WTC11 (cell line): ENCODE results near the gene MZF1. TPM values are rescaled to one million over a fixed set of nuclear protein-coding genes. Genes with fewer than 3 reads are reported as not detected.
A peak's percentile ranks its signal among the peaks of the same experiment; 100 is the strongest.

ENCODE experiments used
- ATAC-seq: fragments of 200-7000 bp; cut with Tn5 transposase; 2 replicates; pipeline ENCODE4 v1.10.0; 2021; ENCODE audit warnings: mild to moderate bottlenecking, moderate library complexity
- CTCF ChIA-PET: fragments of 300-600 bp; sonication (Branson Sonifier 250); formaldehyde crosslinking; loops from one replicate; lab custom pipeline; 2021; ENCODE audit warnings: antibody characterized with exemption; lab: Charles Lee
- POLR2A ChIA-PET: fragments of 350-600 bp; sonication (Branson Sonifier 250); formaldehyde crosslinking; loops from one replicate; lab custom pipeline; 2021; ENCODE audit warnings: antibody characterized with exemption; lab: Charles Lee
- DNase-seq: peaks from one replicate; pipeline ENCODE4 v3.0.0; 2021; ENCODE audit warnings: low spot score
- H3K27ac Mint-ChIP-seq: 2 replicates; pipeline ENCODE4 v1.8.0; 2021; ENCODE audit warnings: mixed read lengths
- H3K27me3 Mint-ChIP-seq: 2 replicates; pipeline ENCODE4 v1.8.0; 2021; ENCODE audit warnings: low read depth, mild to moderate bottlenecking, moderate library complexity, mixed read lengths
- H3K36me3 Mint-ChIP-seq: 2 replicates; pipeline ENCODE4 v1.8.0; 2021; ENCODE audit warnings: mixed read lengths
- H3K4me1 Mint-ChIP-seq: 2 replicates; pipeline ENCODE4 v1.8.0; 2022; ENCODE audit warnings: mixed read lengths
- H3K4me3 Mint-ChIP-seq: 2 replicates; pipeline ENCODE4 v1.8.0; 2021; ENCODE audit warnings: mild to moderate bottlenecking, moderate library complexity, mixed read lengths
- H3K9me3 Mint-ChIP-seq: 2 replicates; pipeline ENCODE4 v1.8.0; 2021; ENCODE audit warnings: mixed read lengths
- AR ChIP-seq: fragments of 250-450 bp; sonication (Bioruptor Pico); IDR thresholded peaks from 2 replicates; pipeline ENCODE4 v1.9.0; 2021; ENCODE audit warnings: mild to moderate bottlenecking
- ATF1 ChIP-seq: sonication (generic); formaldehyde crosslinking; IDR thresholded peaks from 2 replicates; pipeline ENCODE4 v1.8.1; 2023; ENCODE audit warnings: mild to moderate bottlenecking, moderate library complexity, missing genetic modification reagents
- CREM ChIP-seq: sonication (generic); formaldehyde crosslinking; IDR thresholded peaks from 2 replicates; pipeline ENCODE4 v1.8.1; 2022; ENCODE audit warnings: mild to moderate bottlenecking, missing genetic modification reagents, moderate library complexity
- EMX1 ChIP-seq: fragments of 250-450 bp; sonication (Bioruptor Pico); IDR thresholded peaks from 2 replicates; pipeline ENCODE4 v1.8.0; 2021; ENCODE audit warnings: mild to moderate bottlenecking
- GRHL2 ChIP-seq: fragments of 250-450 bp; sonication (Bioruptor Pico); IDR thresholded peaks from 2 replicates; pipeline ENCODE4 v1.8.0; 2022; ENCODE audit warnings: mild to moderate bottlenecking, moderate library complexity; ENCODE audit not compliant: insufficient replicate concordance, severe bottlenecking
- OVOL2 ChIP-seq: fragments of 250-450 bp; sonication (Bioruptor Pico); IDR thresholded peaks from 2 replicates; pipeline ENCODE4 v1.9.0; 2021; ENCODE audit warnings: mild to moderate bottlenecking, borderline replicate concordance
- PRRX2 ChIP-seq: fragments of 250-450 bp; sonication (Bioruptor Pico); IDR thresholded peaks from 2 replicates; pipeline ENCODE4 v1.8.0; 2021; ENCODE audit warnings: mild to moderate bottlenecking
- RORB ChIP-seq: fragments of 250-450 bp; sonication (Bioruptor Pico); IDR thresholded peaks from 2 replicates; pipeline ENCODE4 v1.9.0; 2021; ENCODE audit warnings: mild to moderate bottlenecking
- SOX15 ChIP-seq: fragments of 250-450 bp; sonication (Bioruptor Pico); IDR thresholded peaks from 2 replicates; pipeline ENCODE4 v1.9.0; 2021; ENCODE audit warnings: mild to moderate bottlenecking
- STAT6 ChIP-seq: sonication (generic); formaldehyde crosslinking; conservative IDR thresholded peaks from 2 replicates; pipeline ENCODE4 v1.8.1; 2023; ENCODE audit warnings: mild to moderate bottlenecking, low read depth, missing genetic modification reagents, moderate library complexity
- total RNA-seq: library from RNA; stranded (reverse); gene quantifications from 3 replicates; pipeline ENCODE4 v1.2.3, GENCODE V29; 2021
- TF ChIP-seq, protein P1 (sequence below): sonication (generic); formaldehyde crosslinking; IDR thresholded peaks from 2 replicates; pipeline ENCODE4 v1.8.1; 2022; ENCODE audit warnings: mild to moderate bottlenecking, moderate library complexity, missing genetic modification reagents
- TF ChIP-seq, protein P2 (sequence below): sonication (generic); formaldehyde crosslinking; IDR thresholded peaks from 2 replicates; pipeline ENCODE4 v1.8.0; 2022; ENCODE audit warnings: mild to moderate bottlenecking, missing genetic modification reagents
- TF ChIP-seq, protein P3 (sequence below): sonication (generic); formaldehyde crosslinking; IDR thresholded peaks from 2 replicates; pipeline ENCODE4 v1.8.1; 2023; ENCODE audit warnings: mild to moderate bottlenecking, missing genetic modification reagents, moderate library complexity
- TF ChIP-seq, protein P4 (sequence below): sonication (generic); formaldehyde crosslinking; IDR thresholded peaks from 2 replicates; pipeline ENCODE4 v1.8.0; 2022; ENCODE audit warnings: missing genetic modification reagents

Gene MZF1
- total RNA-seq, 1 experiment from 2014 or later = 22.2 TPM

GRCh38 chr19:58551577-58552471 is 21.3 kb downstream of the MZF1 start:
- ATAC-seq (no peak), DNase-seq (no peak)
- Mint-ChIP-seq H3K9me3 (no peaks in the 10 kb centered on the region), H3K27ac (no peak overlapping the region), H3K4me3 (no peak overlapping the region), H3K36me3 (peaks cover 70% of the 10 kb centered on the region), H3K27me3 (no peaks in the 10 kb centered on the region; the same call in 1 of the 2 replicates), H3K4me1 (peaks cover 23% of the 10 kb centered on the region)
- ChIA-PET CTCF (interaction anchor here (1.4 kb wide), 1 partner anchor 32 kb away, joined by 9 read pairs; the partner anchor contains the start of gene ZBTB45), POLR2A (interaction anchor here (1.4 to 3.8 kb wide), 2 partner anchors 7 to 11 kb away, joined by 4 to 30 read pairs; partner anchors contain the start of gene TRIM28)
- no peak for TF ChIP-seq STAT6 (CRISPR knock-in tag)
- 0 out of 2 replicates have a peak, but pooled peaks have one; percentile 46 for TF ChIP-seq AR (CRISPR knock-in tag)
- TF ChIP-seq, protein P1, sequence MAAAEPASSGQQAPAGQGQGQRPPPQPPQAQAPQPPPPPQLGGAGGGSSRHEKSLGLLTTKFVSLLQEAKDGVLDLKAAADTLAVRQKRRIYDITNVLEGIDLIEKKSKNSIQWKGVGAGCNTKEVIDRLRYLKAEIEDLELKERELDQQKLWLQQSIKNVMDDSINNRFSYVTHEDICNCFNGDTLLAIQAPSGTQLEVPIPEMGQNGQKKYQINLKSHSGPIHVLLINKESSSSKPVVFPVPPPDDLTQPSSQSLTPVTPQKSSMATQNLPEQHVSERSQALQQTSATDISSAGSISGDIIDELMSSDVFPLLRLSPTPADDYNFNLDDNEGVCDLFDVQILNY (CRISPR knock-in tag) = no peak
- TF ChIP-seq CREM (CRISPR knock-in tag) = no peak
- no peak for TF ChIP-seq ATF1 (CRISPR knock-in tag)
- TF ChIP-seq PRRX2 = 0 out of 2 replicates have a peak, but pooled peaks have one; percentile 34
- TF ChIP-seq, protein P2, sequence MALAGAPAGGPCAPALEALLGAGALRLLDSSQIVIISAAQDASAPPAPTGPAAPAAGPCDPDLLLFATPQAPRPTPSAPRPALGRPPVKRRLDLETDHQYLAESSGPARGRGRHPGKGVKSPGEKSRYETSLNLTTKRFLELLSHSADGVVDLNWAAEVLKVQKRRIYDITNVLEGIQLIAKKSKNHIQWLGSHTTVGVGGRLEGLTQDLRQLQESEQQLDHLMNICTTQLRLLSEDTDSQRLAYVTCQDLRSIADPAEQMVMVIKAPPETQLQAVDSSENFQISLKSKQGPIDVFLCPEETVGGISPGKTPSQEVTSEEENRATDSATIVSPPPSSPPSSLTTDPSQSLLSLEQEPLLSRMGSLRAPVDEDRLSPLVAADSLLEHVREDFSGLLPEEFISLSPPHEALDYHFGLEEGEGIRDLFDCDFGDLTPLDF (CRISPR knock-in tag) = no peak
- no peak for TF ChIP-seq RORB (CRISPR knock-in tag)
- TF ChIP-seq, protein P3, sequence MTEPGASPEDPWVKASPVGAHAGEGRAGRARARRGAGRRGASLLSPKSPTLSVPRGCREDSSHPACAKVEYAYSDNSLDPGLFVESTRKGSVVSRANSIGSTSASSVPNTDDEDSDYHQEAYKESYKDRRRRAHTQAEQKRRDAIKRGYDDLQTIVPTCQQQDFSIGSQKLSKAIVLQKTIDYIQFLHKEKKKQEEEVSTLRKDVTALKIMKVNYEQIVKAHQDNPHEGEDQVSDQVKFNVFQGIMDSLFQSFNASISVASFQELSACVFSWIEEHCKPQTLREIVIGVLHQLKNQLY (CRISPR knock-in tag) = no peak
- no peak; the same call in none of the 2 replicates for TF ChIP-seq EMX1 (CRISPR knock-in tag)
- no peak for TF ChIP-seq OVOL2 (CRISPR knock-in tag)
- TF ChIP-seq GRHL2 (CRISPR knock-in tag) = no peak
- TF ChIP-seq SOX15 (CRISPR knock-in tag) = no peak
- TF ChIP-seq, protein P4, sequence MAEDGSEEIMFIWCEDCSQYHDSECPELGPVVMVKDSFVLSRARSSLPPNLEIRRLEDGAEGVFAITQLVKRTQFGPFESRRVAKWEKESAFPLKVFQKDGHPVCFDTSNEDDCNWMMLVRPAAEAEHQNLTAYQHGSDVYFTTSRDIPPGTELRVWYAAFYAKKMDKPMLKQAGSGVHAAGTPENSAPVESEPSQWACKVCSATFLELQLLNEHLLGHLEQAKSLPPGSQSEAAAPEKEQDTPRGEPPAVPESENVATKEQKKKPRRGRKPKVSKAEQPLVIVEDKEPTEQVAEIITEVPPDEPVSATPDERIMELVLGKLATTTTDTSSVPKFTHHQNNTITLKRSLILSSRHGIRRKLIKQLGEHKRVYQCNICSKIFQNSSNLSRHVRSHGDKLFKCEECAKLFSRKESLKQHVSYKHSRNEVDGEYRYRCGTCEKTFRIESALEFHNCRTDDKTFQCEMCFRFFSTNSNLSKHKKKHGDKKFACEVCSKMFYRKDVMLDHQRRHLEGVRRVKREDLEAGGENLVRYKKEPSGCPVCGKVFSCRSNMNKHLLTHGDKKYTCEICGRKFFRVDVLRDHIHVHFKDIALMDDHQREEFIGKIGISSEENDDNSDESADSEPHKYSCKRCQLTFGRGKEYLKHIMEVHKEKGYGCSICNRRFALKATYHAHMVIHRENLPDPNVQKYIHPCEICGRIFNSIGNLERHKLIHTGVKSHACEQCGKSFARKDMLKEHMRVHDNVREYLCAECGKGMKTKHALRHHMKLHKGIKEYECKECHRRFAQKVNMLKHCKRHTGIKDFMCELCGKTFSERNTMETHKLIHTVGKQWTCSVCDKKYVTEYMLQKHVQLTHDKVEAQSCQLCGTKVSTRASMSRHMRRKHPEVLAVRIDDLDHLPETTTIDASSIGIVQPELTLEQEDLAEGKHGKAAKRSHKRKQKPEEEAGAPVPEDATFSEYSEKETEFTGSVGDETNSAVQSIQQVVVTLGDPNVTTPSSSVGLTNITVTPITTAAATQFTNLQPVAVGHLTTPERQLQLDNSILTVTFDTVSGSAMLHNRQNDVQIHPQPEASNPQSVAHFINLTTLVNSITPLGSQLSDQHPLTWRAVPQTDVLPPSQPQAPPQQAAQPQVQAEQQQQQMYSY (CRISPR knock-in tag) = no peak
